HepG2 (cell line): ENCODE data around the gene SLC16A5. TPM values are rescaled to one million over a fixed set of nuclear protein-coding genes. Genes with fewer than 3 reads are reported as not detected.

Experiments used
- BCL6 ChIP-seq: IDR thresholded peaks from 2 replicates; pipeline ENCODE4 v1.6.1; 2016; ENCODE audit warnings: missing genetic modification reagents, missing compliant biosample characterization
- FOXJ3 ChIP-seq: sonication (generic); formaldehyde crosslinking; IDR thresholded peaks from 2 replicates; pipeline ENCODE4 v1.4.0; 2020; ENCODE audit warnings: missing genetic modification reagents, mild to moderate bottlenecking, borderline replicate concordance
- MAFF ChIP-seq: IDR thresholded peaks from 2 replicates; pipeline ENCODE4 v1.6.1; 2011; ENCODE audit warnings: low read depth, low read length, improper control_type of control experiment
- MED13 ChIP-seq: sonication (generic); formaldehyde crosslinking; IDR thresholded peaks from 2 replicates; pipeline ENCODE4 v1.5.0; 2020; ENCODE audit warnings: missing genetic modification reagents
- MIXL1 ChIP-seq: IDR thresholded peaks from 2 replicates; pipeline ENCODE4 v1.6.1; 2016
- RBM39 ChIP-seq: fragments of 200-400 bp; formaldehyde crosslinking; IDR thresholded peaks from one replicate; pipeline ENCODE4 v1.6.1; 2018; ENCODE audit warnings: antibody characterized with exemption, mild to moderate bottlenecking, low read depth, low read length; ENCODE audit not compliant: poor library complexity, severe bottlenecking
- ZBTB38 ChIP-seq: sonication (generic); formaldehyde crosslinking; IDR thresholded peaks from 2 replicates; pipeline ENCODE4 v1.5.1; 2020; ENCODE audit warnings: mild to moderate bottlenecking, missing genetic modification reagents
- ZNF263 ChIP-seq: sonication (generic); formaldehyde crosslinking; IDR thresholded peaks from 2 replicates; pipeline ENCODE4 v1.4.0; 2020; ENCODE audit warnings: missing genetic modification reagents
- ZNF367 ChIP-seq: sonication (generic); formaldehyde crosslinking; IDR thresholded peaks from 2 replicates; pipeline ENCODE4 v1.4.0; 2020; ENCODE audit warnings: missing genetic modification reagents, borderline replicate concordance
- ZNF451 ChIP-seq: sonication (generic); formaldehyde crosslinking; IDR thresholded peaks from 2 replicates; pipeline ENCODE4 v1.5.0; 2020; ENCODE audit warnings: mild to moderate bottlenecking, missing genetic modification reagents
- ZNF605 ChIP-seq: sonication (generic); formaldehyde crosslinking; IDR thresholded peaks from 2 replicates; pipeline ENCODE4 v1.8.0; 2022; ENCODE audit warnings: mild to moderate bottlenecking, missing genetic modification reagents
- ZNF773 ChIP-seq: sonication (generic); formaldehyde crosslinking; IDR thresholded peaks from 2 replicates; pipeline ENCODE4 v1.4.0; 2020; ENCODE audit warnings: missing genetic modification reagents, borderline replicate concordance
- polyA plus RNA-seq, 8 experiments: library from polyadenylated mRNA; depleted of rRNA in 3 of 8; stranded (reverse) in 7 of 8; unstranded in 1 of 8; fragments of >200 nt; fragmentation: Illumina TruSeq in 4 of 8; extraction: Trizol in 4 of 8; gene quantifications; 2 replicates each; pipeline versions ENCODE4 v1.2.1 to v1.2.3, GENCODE V29; 2011 to 2016; ENCODE audit warnings: low read depth in 4 of 8, missing spikeins in 1 of 8, mixed read lengths in 1 of 8; ENCODE audit not compliant: insufficient read depth in 1 of 8
- total RNA-seq, 5 experiments: library from RNA; depleted of rRNA; stranded (reverse); fragments of >200 nt; fragmentation: Illumina TruSeq; extraction: Trizol; gene quantifications; 2 replicates each; pipeline ENCODE4 v1.2.3, GENCODE V29; 2016; ENCODE audit warnings: low read depth in 1 of 5
- TF ChIP-seq, protein P1 (sequence below): sonication (generic); formaldehyde crosslinking; IDR thresholded peaks from 2 replicates; pipeline ENCODE4 v1.8.0; 2022; ENCODE audit warnings: mild to moderate bottlenecking, missing genetic modification reagents
- TF ChIP-seq, protein P2 (sequence below): sonication (generic); formaldehyde crosslinking; IDR thresholded peaks from 2 replicates; pipeline ENCODE4 v1.4.0; 2020; ENCODE audit warnings: missing genetic modification reagents
- TF ChIP-seq, protein P3 (sequence below): IDR thresholded peaks from 2 replicates; pipeline ENCODE4 v1.6.1; 2016; ENCODE audit warnings: low read depth, missing genetic modification reagents, missing compliant biosample characterization
- TF ChIP-seq, protein P4 (sequence below): sonication (generic); formaldehyde crosslinking; conservative IDR thresholded peaks from 2 replicates; pipeline ENCODE4 v1.4.0; 2020; ENCODE audit warnings: missing genetic modification reagents

SLC16A5 gene
- total and polyA plus RNA-seq, 2 of the 13 experiments (the other 11 are each of a cell fraction or from before 2014, with no cell fraction given), result 0.69 to 5.6 TPM

DNA sequence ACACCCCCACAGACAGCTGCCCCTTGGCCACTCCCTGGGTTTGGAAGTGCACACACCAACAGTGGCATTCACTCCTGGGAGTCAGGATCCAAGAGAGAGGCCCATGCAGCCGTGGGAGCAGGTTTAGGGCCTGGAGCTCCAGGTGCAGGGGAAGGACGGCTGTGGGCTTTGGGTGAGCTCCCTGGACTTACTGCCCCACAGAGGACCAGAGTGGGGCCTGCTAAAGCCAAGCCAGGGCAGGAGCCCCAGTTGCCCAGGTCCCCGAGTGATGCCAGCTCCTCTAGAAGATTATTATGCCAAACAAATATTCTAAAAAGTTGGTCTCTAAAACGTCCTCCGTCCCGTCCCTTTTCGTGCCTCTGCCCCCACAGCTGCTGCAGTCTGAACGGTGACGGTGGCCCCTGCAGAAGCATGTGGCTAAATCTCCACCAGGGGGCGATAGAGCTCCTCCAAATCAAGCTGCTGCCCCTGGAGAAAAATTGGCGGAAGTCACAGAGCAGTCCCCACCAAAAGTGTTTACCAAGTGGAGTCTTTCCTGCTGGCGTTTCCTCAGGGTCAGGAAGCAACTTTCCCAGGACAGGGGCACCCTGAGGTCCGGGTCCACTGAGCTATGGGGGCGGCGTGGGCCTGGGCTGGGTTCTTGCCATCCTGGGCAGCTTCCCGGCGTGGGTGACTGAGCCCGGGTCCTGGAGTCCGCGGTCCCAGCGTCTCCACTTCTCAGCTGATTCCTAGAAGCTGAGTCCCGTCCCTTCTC lies 26.2 kb downstream of the SLC16A5 start (continued):
- no peak for TF ChIP-seq FOXJ3 (CRISPR knock-in tag)
- no peak for TF ChIP-seq BCL6 (CRISPR knock-in tag)
- peak; percentile 96 for TF ChIP-seq ZBTB38 (CRISPR knock-in tag)
- no peak for TF ChIP-seq ZNF605 (CRISPR knock-in tag)
- TF ChIP-seq, protein P1, sequence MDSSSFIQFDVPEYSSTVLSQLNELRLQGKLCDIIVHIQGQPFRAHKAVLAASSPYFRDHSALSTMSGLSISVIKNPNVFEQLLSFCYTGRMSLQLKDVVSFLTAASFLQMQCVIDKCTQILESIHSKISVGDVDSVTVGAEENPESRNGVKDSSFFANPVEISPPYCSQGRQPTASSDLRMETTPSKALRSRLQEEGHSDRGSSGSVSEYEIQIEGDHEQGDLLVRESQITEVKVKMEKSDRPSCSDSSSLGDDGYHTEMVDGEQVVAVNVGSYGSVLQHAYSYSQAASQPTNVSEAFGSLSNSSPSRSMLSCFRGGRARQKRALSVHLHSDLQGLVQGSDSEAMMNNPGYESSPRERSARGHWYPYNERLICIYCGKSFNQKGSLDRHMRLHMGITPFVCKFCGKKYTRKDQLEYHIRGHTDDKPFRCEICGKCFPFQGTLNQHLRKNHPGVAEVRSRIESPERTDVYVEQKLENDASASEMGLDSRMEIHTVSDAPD (CRISPR knock-in tag), result no peak
- TF ChIP-seq, protein P2, sequence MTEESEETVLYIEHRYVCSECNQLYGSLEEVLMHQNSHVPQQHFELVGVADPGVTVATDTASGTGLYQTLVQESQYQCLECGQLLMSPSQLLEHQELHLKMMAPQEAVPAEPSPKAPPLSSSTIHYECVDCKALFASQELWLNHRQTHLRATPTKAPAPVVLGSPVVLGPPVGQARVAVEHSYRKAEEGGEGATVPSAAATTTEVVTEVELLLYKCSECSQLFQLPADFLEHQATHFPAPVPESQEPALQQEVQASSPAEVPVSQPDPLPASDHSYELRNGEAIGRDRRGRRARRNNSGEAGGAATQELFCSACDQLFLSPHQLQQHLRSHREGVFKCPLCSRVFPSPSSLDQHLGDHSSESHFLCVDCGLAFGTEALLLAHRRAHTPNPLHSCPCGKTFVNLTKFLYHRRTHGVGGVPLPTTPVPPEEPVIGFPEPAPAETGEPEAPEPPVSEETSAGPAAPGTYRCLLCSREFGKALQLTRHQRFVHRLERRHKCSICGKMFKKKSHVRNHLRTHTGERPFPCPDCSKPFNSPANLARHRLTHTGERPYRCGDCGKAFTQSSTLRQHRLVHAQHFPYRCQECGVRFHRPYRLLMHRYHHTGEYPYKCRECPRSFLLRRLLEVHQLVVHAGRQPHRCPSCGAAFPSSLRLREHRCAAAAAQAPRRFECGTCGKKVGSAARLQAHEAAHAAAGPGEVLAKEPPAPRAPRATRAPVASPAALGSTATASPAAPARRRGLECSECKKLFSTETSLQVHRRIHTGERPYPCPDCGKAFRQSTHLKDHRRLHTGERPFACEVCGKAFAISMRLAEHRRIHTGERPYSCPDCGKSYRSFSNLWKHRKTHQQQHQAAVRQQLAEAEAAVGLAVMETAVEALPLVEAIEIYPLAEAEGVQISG (CRISPR knock-in tag), result peak; percentile 64
- TF ChIP-seq, protein P3, sequence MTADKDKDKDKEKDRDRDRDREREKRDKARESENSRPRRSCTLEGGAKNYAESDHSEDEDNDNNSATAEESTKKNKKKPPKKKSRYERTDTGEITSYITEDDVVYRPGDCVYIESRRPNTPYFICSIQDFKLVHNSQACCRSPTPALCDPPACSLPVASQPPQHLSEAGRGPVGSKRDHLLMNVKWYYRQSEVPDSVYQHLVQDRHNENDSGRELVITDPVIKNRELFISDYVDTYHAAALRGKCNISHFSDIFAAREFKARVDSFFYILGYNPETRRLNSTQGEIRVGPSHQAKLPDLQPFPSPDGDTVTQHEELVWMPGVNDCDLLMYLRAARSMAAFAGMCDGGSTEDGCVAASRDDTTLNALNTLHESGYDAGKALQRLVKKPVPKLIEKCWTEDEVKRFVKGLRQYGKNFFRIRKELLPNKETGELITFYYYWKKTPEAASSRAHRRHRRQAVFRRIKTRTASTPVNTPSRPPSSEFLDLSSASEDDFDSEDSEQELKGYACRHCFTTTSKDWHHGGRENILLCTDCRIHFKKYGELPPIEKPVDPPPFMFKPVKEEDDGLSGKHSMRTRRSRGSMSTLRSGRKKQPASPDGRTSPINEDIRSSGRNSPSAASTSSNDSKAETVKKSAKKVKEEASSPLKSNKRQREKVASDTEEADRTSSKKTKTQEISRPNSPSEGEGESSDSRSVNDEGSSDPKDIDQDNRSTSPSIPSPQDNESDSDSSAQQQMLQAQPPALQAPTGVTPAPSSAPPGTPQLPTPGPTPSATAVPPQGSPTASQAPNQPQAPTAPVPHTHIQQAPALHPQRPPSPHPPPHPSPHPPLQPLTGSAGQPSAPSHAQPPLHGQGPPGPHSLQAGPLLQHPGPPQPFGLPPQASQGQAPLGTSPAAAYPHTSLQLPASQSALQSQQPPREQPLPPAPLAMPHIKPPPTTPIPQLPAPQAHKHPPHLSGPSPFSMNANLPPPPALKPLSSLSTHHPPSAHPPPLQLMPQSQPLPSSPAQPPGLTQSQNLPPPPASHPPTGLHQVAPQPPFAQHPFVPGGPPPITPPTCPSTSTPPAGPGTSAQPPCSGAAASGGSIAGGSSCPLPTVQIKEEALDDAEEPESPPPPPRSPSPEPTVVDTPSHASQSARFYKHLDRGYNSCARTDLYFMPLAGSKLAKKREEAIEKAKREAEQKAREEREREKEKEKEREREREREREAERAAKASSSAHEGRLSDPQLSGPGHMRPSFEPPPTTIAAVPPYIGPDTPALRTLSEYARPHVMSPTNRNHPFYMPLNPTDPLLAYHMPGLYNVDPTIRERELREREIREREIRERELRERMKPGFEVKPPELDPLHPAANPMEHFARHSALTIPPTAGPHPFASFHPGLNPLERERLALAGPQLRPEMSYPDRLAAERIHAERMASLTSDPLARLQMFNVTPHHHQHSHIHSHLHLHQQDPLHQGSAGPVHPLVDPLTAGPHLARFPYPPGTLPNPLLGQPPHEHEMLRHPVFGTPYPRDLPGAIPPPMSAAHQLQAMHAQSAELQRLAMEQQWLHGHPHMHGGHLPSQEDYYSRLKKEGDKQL, result no peak
- TF ChIP-seq MED13, result no peak
- peak; percentile 44; the same call in 1 of the 2 replicates for TF ChIP-seq ZNF451 (CRISPR knock-in tag)
- peak; percentile 82 for TF ChIP-seq MIXL1 (CRISPR knock-in tag)
- TF ChIP-seq ZNF263 (CRISPR knock-in tag), result no peak
- TF ChIP-seq, protein P4, sequence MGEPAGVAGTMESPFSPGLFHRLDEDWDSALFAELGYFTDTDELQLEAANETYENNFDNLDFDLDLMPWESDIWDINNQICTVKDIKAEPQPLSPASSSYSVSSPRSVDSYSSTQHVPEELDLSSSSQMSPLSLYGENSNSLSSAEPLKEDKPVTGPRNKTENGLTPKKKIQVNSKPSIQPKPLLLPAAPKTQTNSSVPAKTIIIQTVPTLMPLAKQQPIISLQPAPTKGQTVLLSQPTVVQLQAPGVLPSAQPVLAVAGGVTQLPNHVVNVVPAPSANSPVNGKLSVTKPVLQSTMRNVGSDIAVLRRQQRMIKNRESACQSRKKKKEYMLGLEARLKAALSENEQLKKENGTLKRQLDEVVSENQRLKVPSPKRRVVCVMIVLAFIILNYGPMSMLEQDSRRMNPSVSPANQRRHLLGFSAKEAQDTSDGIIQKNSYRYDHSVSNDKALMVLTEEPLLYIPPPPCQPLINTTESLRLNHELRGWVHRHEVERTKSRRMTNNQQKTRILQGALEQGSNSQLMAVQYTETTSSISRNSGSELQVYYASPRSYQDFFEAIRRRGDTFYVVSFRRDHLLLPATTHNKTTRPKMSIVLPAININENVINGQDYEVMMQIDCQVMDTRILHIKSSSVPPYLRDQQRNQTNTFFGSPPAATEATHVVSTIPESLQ (CRISPR knock-in tag), result no peak
- TF ChIP-seq RBM39, result peak; percentile 52
- TF ChIP-seq MAFF, result no peak
- TF ChIP-seq ZNF367, result no peak
- no peak for TF ChIP-seq ZNF773
